Activated CD4-positive, alpha-beta T cell treated with anti-CD3 and anti-CD28 coated beads, Interleukin-2, amount 50 U/mL, for 16 hours (primary cell): ENCODE results near the gene CDYL2.

ENCODE experiments used
- DNase-seq: peaks from one replicate; pipeline ENCODE4 v3.0.0-alpha.2; 2020

The CDYL2 gene

DNA sequence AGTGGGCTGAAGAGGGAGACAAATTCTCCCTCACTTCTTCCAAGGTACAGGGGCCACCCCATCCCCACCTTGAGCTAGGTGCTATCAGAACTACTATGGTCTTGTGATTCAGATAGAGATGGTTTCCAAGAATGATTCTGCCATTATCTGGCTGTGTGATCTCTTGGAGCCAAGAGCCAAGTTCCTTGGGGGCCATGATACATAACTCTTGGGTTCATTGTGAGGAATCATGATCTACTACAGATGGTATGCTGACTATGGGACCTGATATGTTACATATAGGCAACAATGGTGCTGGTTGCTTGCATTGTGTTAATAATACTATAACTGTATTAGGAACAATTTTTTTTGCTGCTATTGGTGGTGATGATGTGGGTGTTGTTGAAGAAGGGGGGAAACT is 217.9 kb downstream of the CDYL2 start:
- DNase-seq: no peak

DNA sequence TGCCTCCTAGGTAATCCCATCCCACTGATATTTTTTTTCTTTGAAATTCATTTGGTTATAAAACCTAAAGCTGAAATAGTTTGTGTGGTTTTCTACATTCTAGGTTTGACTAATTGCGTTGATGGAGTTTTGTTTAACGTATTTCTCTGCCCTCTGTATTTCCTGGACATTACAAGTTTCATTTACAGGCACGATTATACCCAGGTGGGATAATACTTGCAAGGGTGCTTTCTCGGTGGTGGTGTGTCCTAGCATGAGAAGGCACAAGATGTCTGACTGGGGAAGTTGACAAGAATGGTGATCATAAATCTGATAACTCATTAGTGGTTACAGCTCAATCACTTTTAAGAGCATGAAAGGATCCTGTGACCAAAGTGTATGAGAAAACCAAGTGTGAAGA is 218.6 kb downstream of the CDYL2 start:
- DNase-seq: peak; percentile 90

DNA sequence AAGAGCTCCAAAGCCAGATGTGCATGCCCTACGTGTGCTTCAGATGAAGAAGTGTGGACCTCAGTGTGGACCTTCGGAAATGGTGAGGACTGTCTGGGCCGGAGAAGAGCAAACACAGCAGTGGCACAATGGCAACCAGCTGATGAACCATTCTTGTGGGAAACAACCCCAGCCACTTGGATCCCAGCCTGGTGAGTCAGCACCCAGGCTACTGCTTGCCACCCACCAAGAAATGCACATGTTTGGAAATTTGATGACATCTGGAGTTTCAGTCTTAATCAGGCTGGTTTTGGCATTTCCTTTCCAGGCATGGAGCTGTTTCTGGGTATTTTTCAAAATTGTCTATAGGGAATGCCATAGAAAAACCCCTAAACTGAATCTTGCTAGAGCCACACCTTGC is 220.9 kb downstream of the CDYL2 start:
- peak; percentile 90 for DNase-seq

DNA sequence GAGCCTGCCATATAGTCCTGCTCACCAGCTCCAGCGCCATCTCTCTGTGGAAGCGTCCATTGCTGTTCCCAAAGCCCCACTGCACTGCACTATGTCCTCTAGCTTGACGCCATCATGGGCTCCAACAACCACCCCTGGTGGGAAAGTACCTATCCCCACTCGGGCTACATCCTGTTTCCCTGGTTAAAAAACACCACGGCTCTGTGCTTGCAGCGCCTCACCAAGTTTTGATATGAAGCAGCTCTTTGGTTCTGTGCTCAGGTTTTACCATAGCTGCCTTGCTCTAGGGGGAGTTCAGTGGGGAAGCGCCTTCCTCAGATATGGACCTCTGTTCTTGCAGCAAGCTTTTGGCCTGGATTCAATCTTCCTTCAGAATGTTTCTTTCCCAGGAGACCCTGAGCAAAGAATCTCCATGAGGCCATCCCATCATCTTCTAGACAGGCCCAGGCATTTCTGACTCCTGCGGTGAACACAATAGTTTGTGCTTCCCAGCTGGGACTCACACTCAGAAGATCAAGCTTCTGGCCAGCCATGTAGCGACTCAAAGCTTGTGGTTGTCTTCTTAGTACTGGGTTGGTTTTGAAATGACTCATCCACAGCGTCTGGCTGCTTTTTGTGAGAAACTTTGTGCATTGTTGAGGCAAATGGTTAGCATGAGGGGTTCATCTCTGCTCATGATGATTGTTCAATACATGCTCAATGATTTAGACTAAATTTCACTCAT is 224.1 kb downstream of the CDYL2 start:
- DNase-seq: peak; percentile 96

DNA sequence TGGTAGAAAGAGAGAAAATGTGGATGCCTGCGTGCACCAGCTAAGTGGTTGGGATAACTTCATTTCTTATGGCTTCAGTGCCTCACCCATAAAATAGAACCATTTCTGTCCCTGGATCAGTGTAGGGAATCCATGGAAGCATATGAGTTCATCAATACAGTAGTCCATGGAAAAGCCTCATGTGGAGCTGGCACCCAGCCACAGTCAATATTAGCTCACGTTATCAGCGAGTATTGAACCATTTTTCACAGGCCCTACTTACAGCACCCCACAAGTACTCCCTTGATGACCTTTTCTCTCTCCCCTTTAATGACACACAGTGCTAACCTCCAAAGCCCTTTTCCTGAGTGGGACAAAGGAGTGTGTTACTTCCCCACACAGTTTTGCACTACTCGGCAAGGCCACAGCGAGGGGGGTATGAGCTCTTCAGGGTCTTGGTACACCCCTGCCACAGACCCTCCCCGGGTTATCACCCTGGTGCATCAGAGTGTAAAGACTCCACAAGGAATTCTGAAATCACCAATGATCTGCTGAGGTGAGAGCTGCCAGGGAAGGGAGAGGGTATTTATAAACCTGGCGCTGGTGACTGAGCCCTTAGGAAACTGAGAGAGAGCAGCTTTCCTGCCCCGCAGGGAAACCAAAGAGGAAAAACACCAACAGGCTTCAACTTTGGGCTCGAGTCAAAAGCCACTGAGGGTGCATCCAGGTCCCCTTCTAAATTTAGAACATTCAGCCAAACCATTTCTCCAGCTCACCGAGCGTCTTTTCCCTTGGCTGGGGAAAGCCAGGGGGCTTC is 226.7 kb downstream of the CDYL2 start:
- no peak for DNase-seq

DNA sequence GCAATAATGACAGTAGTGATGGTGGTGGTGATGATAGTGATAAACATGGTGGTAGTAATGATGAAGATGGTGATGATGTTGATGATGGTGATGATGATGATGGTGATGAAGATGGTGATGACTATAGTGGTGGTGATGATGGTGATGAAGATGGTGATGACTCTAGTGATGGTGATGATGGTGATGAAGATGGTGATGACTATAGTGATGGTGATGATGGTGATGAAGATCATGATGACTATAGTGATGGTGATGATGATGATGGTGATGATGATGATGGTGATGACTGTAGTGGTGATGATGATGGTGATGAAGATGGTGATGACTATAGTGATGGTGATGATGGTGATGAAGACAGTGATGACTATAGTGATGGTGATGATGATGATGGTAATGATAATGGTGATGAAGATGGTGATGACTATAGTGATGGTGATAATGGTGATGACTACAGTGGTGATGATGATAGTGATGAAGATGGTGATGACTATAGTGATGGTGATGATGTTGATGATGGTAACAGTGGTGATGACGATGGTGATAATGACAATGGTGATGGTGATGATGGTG is 228.0 kb downstream of the CDYL2 start:
- no peak for DNase-seq

DNA sequence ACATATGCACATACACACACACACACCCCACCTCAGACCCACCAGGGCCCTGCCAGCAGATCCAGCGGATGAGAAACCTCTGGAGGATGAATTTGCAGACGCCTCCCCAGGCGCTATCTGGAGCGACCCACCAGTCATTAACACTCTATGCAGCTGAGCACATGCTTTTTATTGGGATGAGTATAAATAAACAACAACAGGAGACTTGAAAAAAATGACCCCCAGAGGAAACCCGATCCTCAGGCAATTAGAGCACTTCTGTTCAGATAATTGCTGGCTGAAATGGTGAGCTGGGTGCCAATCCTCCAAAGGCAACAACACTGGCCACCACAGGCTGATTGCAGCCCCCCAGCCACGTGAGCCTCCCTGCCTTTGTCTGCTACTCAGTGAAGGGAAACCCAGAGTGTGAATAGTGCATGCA is 230.7 kb downstream of the CDYL2 start:
- DNase-seq: no peak

DNA sequence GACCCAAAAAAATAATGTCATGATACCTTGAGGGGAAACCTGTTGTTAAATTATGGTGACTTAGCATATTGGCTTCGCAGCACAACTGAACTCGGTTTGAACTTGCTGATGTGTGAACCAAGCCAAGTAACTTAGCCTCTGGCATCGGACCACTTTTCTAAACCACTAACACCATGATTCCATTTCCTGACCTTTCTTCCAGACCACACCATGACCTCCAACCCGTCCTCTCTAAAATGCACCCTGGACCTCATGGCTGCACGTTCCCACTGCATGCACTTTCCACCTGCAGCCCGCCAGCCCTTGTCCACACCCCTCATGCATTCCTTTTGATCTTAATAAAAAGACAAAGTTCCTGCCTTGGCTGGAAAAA is 234.3 kb downstream of the CDYL2 start:
- DNase-seq: peak; percentile 66

DNA sequence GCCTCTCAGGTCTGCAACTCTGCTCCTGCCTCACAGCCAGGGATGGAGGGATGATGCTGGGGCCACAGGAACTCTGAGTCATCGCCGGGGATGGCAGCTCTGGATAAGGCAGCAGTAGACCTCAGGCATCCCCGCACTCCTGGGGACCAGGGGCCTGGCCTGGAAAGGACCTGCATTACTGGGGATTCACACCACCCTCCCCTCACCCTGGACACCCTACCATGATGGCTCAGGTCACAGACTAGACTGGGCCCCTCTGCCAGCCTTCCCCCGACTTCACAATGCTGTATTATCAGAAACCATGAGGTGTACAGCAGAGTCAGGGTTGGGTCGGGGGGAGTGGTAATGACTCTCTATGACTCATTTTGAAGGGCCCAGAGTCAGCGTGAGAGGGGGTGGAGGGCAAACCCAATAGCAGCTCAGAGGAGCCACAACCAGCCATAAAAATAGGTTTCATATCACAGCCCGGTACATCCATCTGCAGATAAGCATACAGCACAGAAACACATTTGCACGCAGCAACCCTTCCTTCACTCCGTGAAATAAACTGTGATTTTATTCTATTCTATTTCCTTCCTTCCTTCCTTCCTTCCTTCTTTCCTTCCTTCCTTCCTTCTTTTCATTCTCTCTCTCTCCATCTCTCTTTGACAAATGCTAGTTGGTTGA is 234.8 kb downstream of the CDYL2 start:
- peak; percentile 95 for DNase-seq

DNA sequence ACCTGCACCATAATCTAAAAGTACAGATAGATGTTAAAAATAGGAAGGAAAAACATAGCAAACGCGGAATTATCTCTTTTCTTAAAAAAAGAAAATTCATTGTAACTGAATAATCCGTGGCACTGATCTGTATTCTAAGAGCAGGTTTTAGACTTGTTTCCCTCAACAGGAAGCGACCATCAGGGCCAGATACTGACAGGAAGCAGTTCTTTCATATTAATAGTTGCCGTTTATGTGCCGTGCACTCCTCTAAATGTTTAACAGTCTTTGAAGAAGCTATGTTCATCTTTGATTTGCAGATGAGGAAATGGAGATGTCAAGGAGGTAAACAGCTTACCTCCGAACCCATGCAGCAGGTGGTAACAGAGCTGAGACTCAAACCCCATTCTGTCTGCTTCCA is 240.0 kb downstream of the CDYL2 start:
- DNase-seq: no peak

DNA sequence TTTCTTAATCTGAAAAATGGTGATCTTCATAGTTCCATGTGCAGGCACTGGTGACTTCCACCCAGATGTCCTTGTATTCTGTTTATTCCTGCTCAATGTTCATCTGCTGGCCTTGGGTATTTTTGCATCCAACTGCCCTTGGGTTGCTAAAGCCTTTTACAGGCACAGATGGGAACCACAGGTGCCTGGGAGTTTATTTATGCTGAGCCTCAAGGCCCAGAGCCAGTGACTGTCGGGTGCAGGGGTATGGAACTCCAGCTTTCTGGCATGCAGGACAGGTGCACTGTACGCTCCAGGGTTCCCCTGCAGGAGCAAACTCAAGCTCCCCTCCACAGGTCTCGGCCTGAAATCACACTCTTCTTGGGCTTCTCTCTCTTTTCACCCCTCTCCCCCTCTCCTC is 241.3 kb downstream of the CDYL2 start:
- DNase-seq: no peak

DNA sequence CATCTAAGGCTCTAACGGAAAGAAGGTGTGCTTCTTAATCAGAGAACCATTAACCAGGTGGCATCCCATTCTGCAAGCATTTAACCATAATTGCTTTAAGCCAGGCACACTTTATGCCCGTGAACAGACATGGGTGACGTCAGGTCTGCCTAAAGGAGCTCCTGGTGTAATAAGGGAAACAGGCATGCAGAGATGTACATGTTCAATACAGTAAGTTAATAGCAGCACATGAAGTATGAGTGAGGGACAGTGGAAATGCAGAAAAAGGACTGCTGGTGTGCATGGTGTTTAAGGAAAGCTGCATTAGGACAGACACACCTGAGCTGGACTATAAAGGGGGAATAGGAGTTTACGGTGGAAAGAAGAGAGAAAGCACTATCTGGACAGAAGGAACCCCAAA is 245.0 kb downstream of the CDYL2 start:
- no peak for DNase-seq

DNA sequence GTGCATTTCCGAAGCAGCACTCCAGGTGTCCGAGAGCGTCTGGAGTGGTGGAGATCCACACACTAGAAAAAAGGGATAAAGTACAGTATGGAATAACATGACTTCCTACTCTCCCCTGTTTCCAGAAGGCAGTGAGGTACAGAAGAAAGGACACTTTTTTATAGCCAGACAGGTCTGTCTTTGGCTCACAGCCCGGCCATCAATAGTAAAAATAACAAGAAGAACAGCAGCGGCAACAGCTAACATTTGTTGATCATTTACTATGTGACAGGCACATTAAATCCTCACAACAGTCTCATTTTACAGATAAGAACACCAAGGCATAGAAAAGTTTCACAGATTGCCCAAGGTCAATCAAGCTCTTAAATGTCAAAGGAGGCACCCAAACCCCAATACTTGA is 247.4 kb downstream of the CDYL2 start:
- DNase-seq: no peak

DNA sequence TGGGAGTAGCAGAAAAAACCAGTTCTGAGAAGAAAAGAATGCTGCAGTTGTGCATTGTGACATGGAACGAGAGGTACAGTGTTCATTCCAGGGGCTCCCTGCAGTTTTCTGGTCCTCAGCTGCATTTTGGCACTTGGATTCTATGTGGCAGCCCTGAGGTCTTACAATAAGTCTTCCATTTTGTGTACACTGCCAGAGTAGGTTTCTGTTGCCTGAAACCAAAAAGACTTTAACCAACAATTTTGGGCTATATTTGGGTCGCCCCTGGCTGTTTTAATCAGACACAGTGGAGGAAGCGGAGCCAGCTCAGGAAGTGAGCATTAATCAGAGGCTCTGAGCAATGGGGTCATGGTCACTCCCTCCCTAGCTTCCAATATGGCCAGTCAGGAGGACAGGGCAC is 247.9 kb downstream of the CDYL2 start:
- DNase-seq: no peak

DNA sequence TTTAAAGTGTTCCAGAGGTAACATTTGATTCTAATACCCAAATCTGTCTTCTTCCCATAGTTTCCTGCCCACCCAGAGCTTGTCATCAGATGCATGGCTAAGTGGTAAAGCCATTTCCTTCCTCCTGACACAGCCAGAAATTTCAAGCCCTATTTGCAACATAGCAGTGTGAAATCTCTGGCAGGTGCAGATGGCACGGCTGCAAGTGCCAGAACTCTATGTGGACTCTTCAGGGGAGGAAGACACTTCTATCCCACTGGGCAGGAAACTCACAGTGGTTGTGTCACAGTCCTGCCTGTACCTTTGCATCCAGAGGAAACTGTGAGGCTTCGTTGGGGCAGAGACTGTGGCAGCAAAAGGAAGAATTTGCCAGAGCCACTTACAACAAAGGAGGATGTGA is 250.4 kb downstream of the CDYL2 start:
- no peak for DNase-seq

DNA sequence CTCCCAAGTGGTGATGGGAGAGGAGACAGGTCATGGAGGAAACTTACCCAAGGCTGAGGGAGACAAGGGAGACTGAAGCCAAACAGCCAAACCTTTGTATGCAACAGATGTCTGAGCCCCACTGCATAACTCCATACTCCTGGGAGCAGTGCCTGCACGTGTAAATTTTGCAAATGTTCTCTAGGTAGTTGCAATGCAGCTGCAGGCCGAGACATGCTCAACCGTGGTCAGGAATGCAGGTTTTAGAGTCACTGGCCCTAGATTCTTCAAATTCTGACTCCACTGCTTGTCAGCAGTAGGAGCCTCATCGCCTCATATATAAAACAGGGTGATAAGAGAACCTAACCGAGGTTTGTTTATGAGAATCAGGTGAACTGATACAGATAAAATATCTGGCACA is 252.1 kb downstream of the CDYL2 start:
- DNase-seq: no peak
